GM12878 (cell line): Measurements from ENCODE around the gene HS1BP3. TPM values are rescaled to one million over a fixed set of nuclear protein-coding genes. Genes with fewer than 3 reads are reported as not detected.

Source experiments
- ATAC-seq: fragments of 200-7000 bp; cut with Tn5 transposase; 3 replicates; pipeline ENCODE4 v1.9.1; 2020; ENCODE audit warnings: mild to moderate bottlenecking, moderate library complexity
- BruUV-seq: library from RNA; stranded (reverse); fragments of 400-500 nt; replicated peaks from 2 replicates; lab custom pipeline; 2021; lab: Mats Ljungman, UMichigan
- CTCF ChIA-PET: fragments of 300-600 bp; sonication (Branson Sonifier 250); formaldehyde crosslinking; extraction: SDS; loops from one replicate; lab custom pipeline; 2021; ENCODE audit warnings: inconsistent platforms; lab: Yijun Ruan, JAX
- POLR2A ChIA-PET: fragments of 350-600 bp; formaldehyde crosslinking; extraction: SDS; loops from one replicate; lab custom pipeline; 2021; ENCODE audit warnings: inconsistent platforms; lab: Charles Lee
- RAD21 ChIA-PET: fragments of 300-600 bp; sonication (Branson Sonifier 250); formaldehyde crosslinking; loops from one replicate; lab custom pipeline; 2023; ENCODE audit warnings: antibody characterized with exemption; ENCODE audit not compliant: unreplicated experiment; lab: Charles Lee
- SMC1A ChIA-PET: fragments of 300-600 bp; sonication (Branson Sonifier 250); formaldehyde crosslinking; loops from one replicate; lab custom pipeline; 2023; ENCODE audit not compliant: unreplicated experiment, uncharacterized antibody; lab: Charles Lee
- DNase-seq: peaks from one replicate; pipeline ENCODE4 v3.0.0-alpha.2; 2011; ENCODE audit warnings: low read depth, low spot score
- FAIRE-seq: peaks from 3 replicates; lab custom pipeline; 2011; peaks lifted over from hg19 to GRCh38; lab: Jason Lieb, UNC
- H2AFZ ChIP-seq: 2 replicates; pipeline ENCODE4 v1.6.0; 2011; ENCODE audit warnings: low read depth, low read length, control low read depth; ENCODE audit not compliant: control insufficient read depth
- H3K27ac ChIP-seq: 2 replicates; pipeline ENCODE4 v1.5.1; 2011; ENCODE audit warnings: control low read depth; ENCODE audit not compliant: control insufficient read depth, insufficient read depth
- H3K27me3 ChIP-seq, 2 experiments: replicated peaks in 1 of 2; 2 replicates each; pipeline versions ENCODE4 v1.6.0 to v1.6.1; 2011; ENCODE audit warnings: low read length in 1 of 2; ENCODE audit not compliant: control insufficient read depth in 2 of 2, insufficient read depth in 2 of 2
- H3K36me3 ChIP-seq, 2 experiments: 2 replicates each; pipeline ENCODE4 v1.5.1; 2011; ENCODE audit warnings: low read length in 1 of 2; ENCODE audit not compliant: control insufficient read depth in 2 of 2, insufficient read depth in 2 of 2
- H3K4me1 ChIP-seq: 2 replicates; pipeline ENCODE4 v1.6.1; 2011; ENCODE audit warnings: mild to moderate bottlenecking, low read length, moderate library complexity, mixed read lengths; ENCODE audit not compliant: control insufficient read depth, insufficient read depth
- H3K4me2 ChIP-seq: 2 replicates; pipeline ENCODE4 v1.6.0; 2011; ENCODE audit warnings: control low read depth; ENCODE audit not compliant: control insufficient read depth, insufficient read depth
- H3K4me3 ChIP-seq: fragments of 200-600 bp; sonication (generic); 2 replicates; pipeline ENCODE4 v1.5.1; 2016
- H3K79me2 ChIP-seq: 2 replicates; pipeline ENCODE4 v1.6.0; 2011; ENCODE audit warnings: low read length; ENCODE audit not compliant: control insufficient read depth, insufficient read depth
- H3K9ac ChIP-seq: 2 replicates; pipeline ENCODE4 v1.8.0; 2011; ENCODE audit warnings: low read length, control low read depth, mixed read lengths; ENCODE audit not compliant: control insufficient read depth, insufficient read depth
- H3K9me3 ChIP-seq: replicated peaks from 3 replicates; pipeline ENCODE4 v1.5.1; 2011; ENCODE audit warnings: mild to moderate bottlenecking, low read length; ENCODE audit not compliant: control insufficient read depth, insufficient read depth
- H4K20me1 ChIP-seq: 2 replicates; pipeline ENCODE4 v1.6.0; 2011; ENCODE audit not compliant: control insufficient read depth, insufficient read depth
- CHD2 ChIP-seq: IDR thresholded peaks from 2 replicates; pipeline ENCODE4 v1.6.1; 2011; ENCODE audit warnings: low read depth, low read length, improper control_type of control experiment, borderline replicate concordance
- CREB1 ChIP-seq: IDR thresholded peaks from 2 replicates; pipeline ENCODE4 v1.6.1; 2012; ENCODE audit warnings: low read depth, mild to moderate bottlenecking, inconsistent platforms
- MTA2 ChIP-seq: fragments of 450-650 bp; IDR thresholded peaks from 2 replicates; pipeline ENCODE4 v1.6.1; 2016; ENCODE audit warnings: low read depth, mild to moderate bottlenecking, moderate library complexity
- NFYB ChIP-seq: IDR thresholded peaks from 2 replicates; pipeline ENCODE4 v1.6.1; 2011; ENCODE audit warnings: low read depth, mild to moderate bottlenecking, low read length, improper control_type of control experiment, moderate library complexity; ENCODE audit not compliant: insufficient read depth
- SMAD5 ChIP-seq: IDR thresholded peaks from 2 replicates; pipeline ENCODE4 v1.6.1; 2016; ENCODE audit warnings: antibody characterized with exemption, low read depth
- SMARCA5 ChIP-seq: fragments of 450-650 bp; IDR thresholded peaks from 2 replicates; pipeline ENCODE4 v1.6.1; 2017; ENCODE audit warnings: mild to moderate bottlenecking
- WGBS: methylation state at CpG from one replicate; pipeline ENCODE4 v1.1.6; 2016; ENCODE audit warnings: low lambda C conversion rate; ENCODE audit not compliant: insufficient replicate concordance, insufficient coverage; ENCODE audit errors: missing lambda C conversion rate; 5-methylcytosine and 5-hydroxymethylcytosine counted together
- in situ Hi-C: fragments of 300-500 bp; cut with MboI; formaldehyde crosslinking; loops from 9 replicates; pipeline ENCODE4 v1.14.3; 2018; ENCODE audit warnings: mixed read lengths
- intact Hi-C: fragments of 100-400 bp; cut with micrococcal nuclease; formaldehyde crosslinking; loops from one replicate; pipeline ENCODE4 v1.14.2; 2022; ENCODE audit not compliant: unreplicated experiment
- polyA plus RNA-seq, 11 experiments: library from polyadenylated mRNA; depleted of rRNA in 4 of 11; unstranded in 6 of 11; stranded (reverse) in 5 of 11; fragments of >200 nt; fragmentation: Nextera tagmentation in 4 of 11; fragmentation: Illumina TruSeq in 1 of 11; extraction: Ambion mirVana in 4 of 11; extraction: Trizol in 1 of 11; gene quantifications; 1 replicate in 1 of 11; 2 replicates in 10 of 11; pipeline versions ENCODE4 v1.2.1 to v1.2.3, GENCODE V29; 2011 to 2016; ENCODE audit warnings: inconsistent platforms in 2 of 11, missing spikeins in 2 of 11, low read depth in 1 of 11
- total RNA-seq, 4 experiments: library from RNA; depleted of rRNA in 3 of 4; stranded (reverse); fragments of >200 nt in 3 of 4; fragmentation: Illumina TruSeq in 1 of 4; extraction: Trizol in 1 of 4; gene quantifications; 2 replicates each; pipeline versions ENCODE4 v1.2.1 to v1.2.3, GENCODE V29; 2013 to 2021

HS1BP3 gene
- total and polyA plus RNA-seq, 10 of the 15 experiments (the other 5 are each of a cell fraction or from before 2014, with no cell fraction given), result 0.47 to 7.2 (median 4.6) TPM

DNA sequence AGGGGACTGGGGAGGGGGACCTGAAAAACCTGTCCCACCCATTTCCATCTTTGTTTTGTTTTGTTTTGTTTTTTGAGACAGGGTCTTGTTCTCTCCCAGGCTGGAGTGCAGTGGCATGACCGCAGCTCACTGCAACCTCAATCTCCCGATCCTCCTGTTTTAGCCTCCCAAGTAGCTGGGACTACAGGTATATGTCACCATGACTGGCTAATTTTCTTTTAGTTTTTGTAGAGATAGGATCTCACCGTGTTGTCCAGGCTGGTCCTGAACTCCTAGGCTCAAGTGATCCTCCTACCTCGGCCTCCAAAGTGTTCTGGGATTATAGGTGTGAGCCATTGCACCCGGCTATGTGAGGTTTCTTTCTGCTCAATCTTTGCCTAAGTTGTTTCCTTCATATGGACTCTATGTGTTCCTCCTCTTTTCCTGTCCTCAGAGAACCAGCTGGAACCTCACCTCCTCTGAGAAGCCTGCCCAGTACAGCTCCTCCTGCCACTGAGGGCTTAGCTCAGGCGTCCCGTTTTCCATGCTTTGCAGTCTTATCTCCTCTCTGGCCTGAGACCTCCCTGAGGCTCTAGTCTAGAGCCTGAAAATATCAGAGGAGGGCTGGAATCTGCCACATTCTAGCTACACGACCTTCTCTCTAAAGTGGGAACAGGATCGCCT is 74.8 kb downstream of the HS1BP3 start:
- Histone ChIP-seq H3K4me2 (peak overlapping the region; percentile 72), H3K36me3 (no peaks in the 10 kb centered on the region), H3K27ac (peak overlapping the region; percentile 86), H3K4me3 (peak overlapping the region; percentile 39; the same call in 1 of the 2 replicates), H2AFZ (peak overlapping the region; percentile 68), H3K9ac (peak overlapping the region; percentile 55; the same call in 1 of the 2 replicates), H3K79me2 (no peaks in the 10 kb centered on the region), H3K9me3 (peaks cover 3% of the 10 kb centered on the region; the same call in 1 of the 3 replicates), H3K27me3 (no peaks in the 10 kb centered on the region), H4K20me1 (no peaks in the 10 kb centered on the region), H3K4me1 (peaks cover 46% of the 10 kb centered on the region)
- ChIA-PET SMC1A (interaction anchor here (0.7 to 4.1 kb wide), 8 partner anchors 9 to 71 kb away, joined by 3 to 26 read pairs (median 7); no protein-coding TSS in a partner anchor), POLR2A (interaction anchor here (0.7 to 2.3 kb wide), 5 partner anchors 11 to 129 kb away, joined by 3 to 13 read pairs (median 4); partner anchors contain the start of gene RHOB), CTCF (interaction anchor here (0.9 to 3.8 kb wide), 7 partner anchors 20 to 165 kb away, joined by 3 to 20 read pairs (median 3); no protein-coding TSS in a partner anchor), RAD21 (interaction anchor here (1.0 to 4.0 kb wide), 5 partner anchors 20 to 164 kb away, joined by 4 to 30 read pairs (median 9); partner anchors contain the start of gene RHOB)
- intact Hi-C loops (loop anchor here (2.0 kb wide), 1 partner anchor 129 kb away; the partner anchor contains the start of gene RHOB), in situ Hi-C loops (no loop called here)
- 51% methylated on average over 9 of the region's 9 CpGs for WGBS
- TF ChIP-seq MTA2 (no peak), CHD2 (no peak), NFYB (no peak), CREB1 (no peak), SMARCA5 (peak; percentile 11; the same call in 1 of the 2 replicates), SMAD5 (no peak)
- ATAC-seq (no peak), FAIRE-seq (no peak), DNase-seq (no peak)
- BruUV-seq, result no TSS peak
